Endothelial cell of umbilical vein (primary cell): Measurements from ENCODE around the gene SGCE. TPM values are rescaled to one million over a fixed set of nuclear protein-coding genes. Genes with fewer than 3 reads are reported as not detected.

Experiments
- BruUV-seq: library from RNA; stranded (reverse); fragments of 400-500 nt; replicated peaks from 2 replicates; lab custom pipeline; 2021; lab: Mats Ljungman, UMichigan
- CTCF ChIA-PET: fragments of 300-600, 350-600 bp; sonication (Branson Sonifier 250); formaldehyde crosslinking; loops from one replicate; lab custom pipeline; 2021; ENCODE audit warnings: antibody characterized with exemption, inconsistent platforms; lab: Charles Lee
- POLR2A ChIA-PET: fragments of 300-600, 350-600 bp; sonication (Branson Sonifier 250); formaldehyde crosslinking; loops from one replicate; lab custom pipeline; 2021; ENCODE audit warnings: antibody characterized with exemption, inconsistent platforms; lab: Charles Lee
- DNase-seq: peaks from one replicate; pipeline ENCODE4 v3.0.0-alpha.2; 2011; ENCODE audit warnings: low read depth, low spot score
- FAIRE-seq: peaks from 2 replicates; lab custom pipeline; 2011; peaks lifted over from hg19 to GRCh38; lab: Jason Lieb, UNC
- H2AFZ ChIP-seq: 2 replicates; pipeline ENCODE4 v1.6.0; 2012; ENCODE audit warnings: low read depth, low read length, control low read depth, inconsistent platforms
- H3K27ac ChIP-seq: 2 replicates; pipeline ENCODE4 v1.5.1; 2011; ENCODE audit warnings: low read depth, mild to moderate bottlenecking, control low read depth, low read length, moderate library complexity; ENCODE audit not compliant: insufficient read depth
- H3K27me3 ChIP-seq, 2 experiments: 2 replicates each; pipeline versions ENCODE4 v1.6.0 to v1.6.1; 2011; ENCODE audit warnings: low read length in 2 of 2, mixed read lengths in 1 of 2; ENCODE audit not compliant: control insufficient read depth in 2 of 2, insufficient read depth in 2 of 2
- H3K36me3 ChIP-seq, 2 experiments: 2 replicates in 1 of 2; 3 replicates in 1 of 2; pipeline ENCODE4 v1.5.1; 2011; ENCODE audit warnings: low read length in 2 of 2, mild to moderate bottlenecking in 1 of 2, moderate library complexity in 1 of 2; ENCODE audit not compliant: control insufficient read depth in 2 of 2, insufficient read depth in 2 of 2; ENCODE audit errors: extremely low read depth in 1 of 2
- H3K4me1 ChIP-seq: 3 replicates; pipeline ENCODE4 v1.5.1; 2011; ENCODE audit warnings: mild to moderate bottlenecking, low read length; ENCODE audit not compliant: control insufficient read depth, insufficient read depth; ENCODE audit errors: extremely low read depth
- H3K4me2 ChIP-seq: 2 replicates; pipeline ENCODE4 v1.6.1; 2011; ENCODE audit warnings: low read length, control low read depth, mixed read lengths; ENCODE audit not compliant: insufficient read depth
- H3K4me3 ChIP-seq, 3 experiments: fragments of 200-600 bp in 1 of 3; sonication (generic), shearing (Covaris generic) in 1 of 3; replicated peaks in 1 of 3; 2 replicates each; pipeline ENCODE4 v1.5.1; 2011 to 2016; ENCODE audit warnings: control low read depth in 3 of 3, low read length in 3 of 3, mild to moderate bottlenecking in 2 of 3, inconsistent platforms in 1 of 3, low read depth in 1 of 3, moderate library complexity in 1 of 3; ENCODE audit not compliant: insufficient read depth in 1 of 3
- H3K79me2 ChIP-seq: 2 replicates; pipeline ENCODE4 v1.6.0; 2012; ENCODE audit warnings: low read length, inconsistent platforms; ENCODE audit not compliant: control insufficient read depth, insufficient read depth
- H3K9ac ChIP-seq: replicated peaks from 2 replicates; pipeline ENCODE3; 2011; ENCODE audit warnings: low read length, control low read depth; ENCODE audit not compliant: insufficient read depth; ENCODE audit errors: extremely low read depth
- H3K9me1 ChIP-seq: replicated peaks from 3 replicates; pipeline ENCODE4 v1.6.0; 2011; ENCODE audit warnings: mild to moderate bottlenecking, low read length; ENCODE audit not compliant: control insufficient read depth, insufficient read depth; ENCODE audit errors: extremely low read depth
- H3K9me3 ChIP-seq: replicated peaks from 2 replicates; pipeline ENCODE4 v1.5.1; 2012; ENCODE audit warnings: low read length, inconsistent platforms; ENCODE audit not compliant: control insufficient read depth, insufficient read depth
- H4K20me1 ChIP-seq: replicated peaks from 2 replicates; pipeline ENCODE3; 2011; ENCODE audit warnings: mild to moderate bottlenecking, low read length; ENCODE audit not compliant: control insufficient read depth, insufficient read depth; ENCODE audit errors: extremely low read depth
- CTCF ChIP-seq, 2 donors: IDR thresholded peaks; 1 replicate in 1 of 2; 2 replicates in 1 of 2; pipeline ENCODE4 v1.5.1; 2011; ENCODE audit warnings: low read length in 2 of 2, mild to moderate bottlenecking in 2 of 2, moderate library complexity in 2 of 2, control low read depth in 1 of 2, inconsistent platforms in 1 of 2, low read depth in 1 of 2; ENCODE audit not compliant: insufficient read depth in 1 of 2; ENCODE audit errors: extremely low read depth in 1 of 2
- EZH2 ChIP-seq: IDR thresholded peaks from 2 replicates; pipeline ENCODE4 v1.6.1; 2012; ENCODE audit warnings: borderline replicate concordance, low read depth, mild to moderate bottlenecking, moderate library complexity, low read length, inconsistent platforms; ENCODE audit not compliant: severe bottlenecking
- FOS ChIP-seq: IDR thresholded peaks from 2 replicates; pipeline ENCODE4 v1.6.1; 2011; ENCODE audit warnings: mild to moderate bottlenecking, low read length, moderate library complexity, borderline replicate concordance; ENCODE audit not compliant: insufficient read depth
- GATA2 ChIP-seq: IDR thresholded peaks from 2 replicates; pipeline ENCODE4 v1.7.0; 2011; ENCODE audit warnings: low read depth, mild to moderate bottlenecking, moderate library complexity, mixed read lengths, low read length; ENCODE audit not compliant: insufficient read length, insufficient read depth
- JUN ChIP-seq: IDR thresholded peaks from 2 replicates; pipeline ENCODE4 v1.6.1; 2011; ENCODE audit warnings: borderline replicate concordance, low read depth; ENCODE audit not compliant: insufficient read length, insufficient read depth
- MAX ChIP-seq: IDR thresholded peaks from 2 replicates; pipeline ENCODE4 v1.6.1; 2011; ENCODE audit not compliant: insufficient read depth, insufficient read length
- MYC ChIP-seq: IDR thresholded peaks from one replicate; pipeline ENCODE4 v1.6.1; 2011; ENCODE audit warnings: mild to moderate bottlenecking, low read depth, low read length
- POLR2A ChIP-seq: IDR thresholded peaks from 2 replicates; pipeline ENCODE4 v1.6.1; 2012; ENCODE audit warnings: low read depth, mild to moderate bottlenecking, control low read depth, low read length
- POLR2AphosphoS5 ChIP-seq: IDR thresholded peaks from 2 replicates; pipeline ENCODE4 v1.6.1; 2012; ENCODE audit warnings: low read depth, mild to moderate bottlenecking, control low read depth, low read length, moderate library complexity; ENCODE audit not compliant: insufficient read depth
- dilution Hi-C: fragments of 300-500 bp; cut with MboI; formaldehyde crosslinking; loops from one replicate; pipeline ENCODE4 v1.15.0; 2019; ENCODE audit warnings: low sequenced_read_pairs; ENCODE audit not compliant: extremely low pct_ligation_motif_present
- intact Hi-C: fragments of 100-400 bp; cut with micrococcal nuclease; formaldehyde crosslinking; loops from one replicate; pipeline ENCODE4 v1.10.0; 2022
- polyA plus RNA-seq, 4 experiments: library from polyadenylated mRNA; depleted of rRNA in 3 of 4; stranded (reverse) in 3 of 4; unstranded in 1 of 4; fragments of >200 nt; gene quantifications; 2 replicates each; pipeline versions ENCODE4 v1.2.1 to v1.2.3, GENCODE V29; 2011 to 2012; ENCODE audit warnings: missing spikeins in 1 of 4
- total RNA-seq: library from RNA; stranded (reverse); gene quantifications from 2 replicates; pipeline ENCODE4 v1.2.3, GENCODE V29; 2021

The SGCE gene
- total and polyA plus RNA-seq, 2 donors (not counting 3 experiments of a cell fraction or from before 2014, with no cell fraction given) = 46.8 to 53.3 TPM

GRCh38 chr7:94547126-94547525 lies 108.8 kb downstream of the SGCE start:
- no peak for FAIRE-seq
- Histone ChIP-seq H3K79me2 (no peaks in the 10 kb centered on the region), H3K9ac (no peak overlapping the region), H3K9me3 (no peaks in the 10 kb centered on the region), H3K36me3 (no peaks in the 10 kb centered on the region), H3K27ac (no peak overlapping the region), H3K4me1 (no peaks in the 10 kb centered on the region), H3K4me3 (no peak overlapping the region), H3K9me1 (no peaks in the 10 kb centered on the region), H3K27me3 (no peaks in the 10 kb centered on the region), H4K20me1 (no peaks in the 10 kb centered on the region), H3K4me2 (no peak overlapping the region), H2AFZ (no peak overlapping the region)
- DNase-seq = peak; percentile 43
- CTCF ChIA-PET = interaction anchor here (1.5 kb wide), 1 partner anchor 8 kb away, joined by 4 read pairs; no protein-coding TSS in a partner anchor
- dilution Hi-C loops (no loop called here), intact Hi-C loops (no loop called here)
- TF ChIP-seq FOS (no peak), GATA2 (no peak), POLR2A (no peak), POLR2AphosphoS5 (no peak), CTCF (IDR thresholded peaks at IDR 0.05; ENCODE audit: extremely low read depth in 1 of 2, insufficient read depth in 1 of 2, low read depth in 1 of 2, low read length in 2 of 2) (no peak), JUN (no peak), MYC (no peak), MAX (no peak), EZH2 (no peak)
- POLR2A ChIA-PET = no interaction called here
- no TSS peak for BruUV-seq
